Mucosa of descending colon (tissue), 3 donors: ENCODE measurements around the gene ROBO1. TPM values are rescaled to one million over a fixed set of nuclear protein-coding genes. Genes with fewer than 3 reads are reported as not detected.

Experiments used
- ATAC-seq: fragments of 200-7000 bp; cut with Tn5 transposase; one replicate; pipeline ENCODE4 v1.9.1; 2020; ENCODE audit warnings: mild to moderate bottlenecking, moderate library complexity
- DNase-seq, 3 donors: peaks; one replicate each; pipeline ENCODE4 v3.0.0-alpha.2; 2020
- H3K36me3 ChIP-seq: fragments of 200-600 bp; one replicate; pipeline ENCODE4 v1.8.0; 2021; ENCODE audit warnings: low read depth, mild to moderate bottlenecking
- H3K4me1 ChIP-seq: fragments of 200-600 bp; one replicate; pipeline ENCODE4 v1.8.0; 2021; ENCODE audit warnings: low read depth, mild to moderate bottlenecking
- H3K4me3 ChIP-seq: fragments of 200-600 bp; one replicate; pipeline ENCODE4 v1.8.0; 2021; ENCODE audit warnings: mild to moderate bottlenecking
- H3K9me3 ChIP-seq: fragments of 200-600 bp; one replicate; pipeline ENCODE4 v1.8.0; 2021; ENCODE audit warnings: mild to moderate bottlenecking
- intact Hi-C, 2 donors: fragments of 100-400 bp; cut with DNase I in 1 of 2; cut with micrococcal nuclease in 1 of 2; formaldehyde crosslinking; loops; one replicate each; pipeline versions ENCODE4 v1.11.0 to v1.11.1; 2022; cut with DNase I, micrococcal nuclease
- total RNA-seq, 3 donors: library from RNA; stranded (reverse); fragmentation: NEBNext Ultra II Directional in 2 of 3; extraction: Animal tissue kit (Norgen Biotek cat#: 25700) in 2 of 3; gene quantifications; one replicate each; pipeline versions ENCODE4 v1.2.1 to v1.2.4, GENCODE V29; 2021 to 2023
- TF ChIP-seq, protein P1 (sequence below): fragments of 200-600 bp; IDR thresholded peaks from one replicate; pipeline ENCODE4 v1.8.0; 2022; ENCODE audit warnings: antibody characterized with exemption, mild to moderate bottlenecking
- donor health status: DM: no; HTN: no; CAD: no; lungs with moderate emphysema.
- donor health status: DM: no; HTN: no; CAD: no.
- donor health status: DM: no; HTN: yes; CAD: no.

Gene ROBO1
- total RNA-seq, 3 donors from 2014 or later = 4.3 to 22.7 (median 10.1) TPM

GRCh38 chr3:78659386-78659987 lies 1108.3 kb downstream of the ROBO1 start:
- intact Hi-C loops = loop anchor here (5.0 to 10.0 kb wide), 2 partner anchors 373 to 375 kb away; no protein-coding TSS in a partner anchor
- Histone ChIP-seq H3K4me1 (no peaks in the 10 kb centered on the region), H3K4me3 (no peak overlapping the region), H3K9me3 (no peaks in the 10 kb centered on the region), H3K36me3 (no peaks in the 10 kb centered on the region)
- TF ChIP-seq, protein P1, sequence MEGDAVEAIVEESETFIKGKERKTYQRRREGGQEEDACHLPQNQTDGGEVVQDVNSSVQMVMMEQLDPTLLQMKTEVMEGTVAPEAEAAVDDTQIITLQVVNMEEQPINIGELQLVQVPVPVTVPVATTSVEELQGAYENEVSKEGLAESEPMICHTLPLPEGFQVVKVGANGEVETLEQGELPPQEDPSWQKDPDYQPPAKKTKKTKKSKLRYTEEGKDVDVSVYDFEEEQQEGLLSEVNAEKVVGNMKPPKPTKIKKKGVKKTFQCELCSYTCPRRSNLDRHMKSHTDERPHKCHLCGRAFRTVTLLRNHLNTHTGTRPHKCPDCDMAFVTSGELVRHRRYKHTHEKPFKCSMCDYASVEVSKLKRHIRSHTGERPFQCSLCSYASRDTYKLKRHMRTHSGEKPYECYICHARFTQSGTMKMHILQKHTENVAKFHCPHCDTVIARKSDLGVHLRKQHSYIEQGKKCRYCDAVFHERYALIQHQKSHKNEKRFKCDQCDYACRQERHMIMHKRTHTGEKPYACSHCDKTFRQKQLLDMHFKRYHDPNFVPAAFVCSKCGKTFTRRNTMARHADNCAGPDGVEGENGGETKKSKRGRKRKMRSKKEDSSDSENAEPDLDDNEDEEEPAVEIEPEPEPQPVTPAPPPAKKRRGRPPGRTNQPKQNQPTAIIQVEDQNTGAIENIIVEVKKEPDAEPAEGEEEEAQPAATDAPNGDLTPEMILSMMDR = no peak
- ATAC-seq (no peak), DNase-seq (peak in 1 of 3 donors; percentile 68)

- no peak for ATAC-seq
- intact Hi-C loops = no loop called here
These were observed 1120.1 kb downstream of the ROBO1 start for GRCh38 chr3:78647726-78648125.

DNA sequence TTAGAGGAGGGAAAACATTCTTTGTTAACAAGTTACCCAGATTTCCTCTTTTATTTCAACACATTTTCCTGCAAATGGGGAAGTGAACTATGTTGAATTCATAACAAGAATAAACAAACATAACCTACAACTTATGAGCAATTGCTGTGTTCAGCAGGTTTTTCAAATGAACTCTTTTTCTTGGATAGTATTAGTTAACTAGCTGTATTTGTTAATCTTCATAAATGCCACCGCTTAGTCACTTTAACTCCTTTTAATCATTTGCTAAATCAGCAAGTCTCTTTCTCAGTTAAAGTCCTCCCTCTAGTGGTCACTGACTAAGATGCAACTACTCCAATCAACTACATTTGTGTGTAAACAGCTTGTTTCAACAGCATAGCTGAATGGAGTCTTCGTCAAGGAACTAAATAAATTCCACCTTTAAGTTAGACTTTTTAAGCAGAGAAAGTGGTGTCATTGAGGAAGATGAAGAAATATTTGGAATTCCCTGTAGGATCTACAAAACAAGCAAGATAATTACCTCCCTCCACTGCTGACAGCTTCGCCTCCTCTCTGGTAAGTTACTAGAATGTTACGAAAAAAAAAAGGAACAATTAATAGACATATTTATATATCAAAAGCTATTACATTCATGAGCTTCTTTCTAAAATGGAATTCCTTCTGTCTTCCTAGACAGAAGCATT lies 1122.0 kb downstream of the ROBO1 start:
- DNase-seq = peak in 1 of 3 donors; percentile 43
- no peaks in the 10 kb centered on the region for H3K36me3 ChIP-seq
- peak; percentile 72 for ATAC-seq
- TF ChIP-seq, protein P1 = peak; percentile 47
- intact Hi-C loops = no loop called here
- no peaks in the 10 kb centered on the region for H3K4me1 ChIP-seq
- H3K4me3 ChIP-seq = no peak overlapping the region
- no peaks in the 10 kb centered on the region for H3K9me3 ChIP-seq

More at GRCh38 chr3:78647726-78648125, 1120.1 kb downstream of the ROBO1 start:
- DNase-seq = no peak
- Histone ChIP-seq H3K4me3 (no peak overlapping the region), H3K4me1 (no peaks in the 10 kb centered on the region), H3K9me3 (no peaks in the 10 kb centered on the region), H3K36me3 (no peaks in the 10 kb centered on the region)
- TF ChIP-seq, protein P1 = no peak

DNA sequence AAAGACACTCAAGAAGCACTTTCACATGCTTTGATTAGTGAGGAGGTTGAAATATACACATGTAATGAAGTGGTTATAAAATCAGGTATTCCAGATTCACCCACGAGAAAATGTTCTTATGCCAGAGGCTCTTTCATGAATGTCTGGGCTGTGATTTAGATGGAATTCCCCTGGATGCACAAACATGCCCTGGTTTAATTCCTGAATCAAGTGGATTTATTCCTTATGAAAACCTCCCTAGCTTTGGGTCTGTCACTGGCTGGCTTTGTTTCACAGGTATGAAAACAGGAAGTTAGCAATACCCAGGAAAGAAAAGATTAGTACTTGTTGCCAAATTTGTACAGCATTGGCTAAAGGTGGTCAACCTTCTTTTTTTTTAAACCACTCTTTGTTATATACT lies 1123.0 kb downstream of the ROBO1 start:
- Histone ChIP-seq H3K4me1 (no peaks in the 10 kb centered on the region), H3K4me3 (no peak overlapping the region), H3K9me3 (no peaks in the 10 kb centered on the region), H3K36me3 (no peaks in the 10 kb centered on the region)
- ATAC-seq = no peak
- intact Hi-C loops = no loop called here
- DNase-seq = no peak
- TF ChIP-seq, protein P1 = no peak

- DNase-seq = no peak
- Histone ChIP-seq H3K4me3 (no peak overlapping the region), H3K4me1 (no peaks in the 10 kb centered on the region), H3K36me3 (no peaks in the 10 kb centered on the region), H3K9me3 (no peaks in the 10 kb centered on the region)
- intact Hi-C loops = no loop called here
- TF ChIP-seq, protein P1 = no peak
- no peak for ATAC-seq
These were observed 1125.4 kb downstream of the ROBO1 start for GRCh38 chr3:78642226-78643035.
